Mucosa of rectum (tissue), 2 donors: Measurements from ENCODE around the gene TNS3.

ENCODE experiments used
- H3K27ac ChIP-seq, 2 donors: one replicate each; pipeline ENCODE4 v1.7.0; 2013; ENCODE audit warnings: inconsistent platforms in 2 of 2, low read depth in 2 of 2, low read length in 2 of 2
- H3K27me3 ChIP-seq, 2 donors: one replicate each; pipeline ENCODE4 v1.7.0; 2013; ENCODE audit warnings: low read length in 2 of 2; ENCODE audit not compliant: control insufficient read depth in 2 of 2, insufficient read depth in 2 of 2
- H3K36me3 ChIP-seq, 2 donors: one replicate each; pipeline ENCODE4 v1.7.0; 2013; ENCODE audit warnings: low read length in 2 of 2; ENCODE audit not compliant: control insufficient read depth in 2 of 2, insufficient read depth in 2 of 2
- H3K4me1 ChIP-seq, 2 donors: one replicate each; pipeline ENCODE4 v1.7.0; 2013; ENCODE audit warnings: low read length in 2 of 2, mild to moderate bottlenecking in 1 of 2; ENCODE audit not compliant: control insufficient read depth in 2 of 2, insufficient read depth in 2 of 2
- H3K4me3 ChIP-seq, 2 donors: one replicate each; pipeline ENCODE4 v1.7.0; 2013; ENCODE audit warnings: low read length in 2 of 2
- H3K9ac ChIP-seq, 2 donors: one replicate each; pipeline ENCODE4 v1.7.0; 2013; ENCODE audit warnings: low read length in 2 of 2, low read depth in 1 of 2, mild to moderate bottlenecking in 1 of 2
- H3K9me3 ChIP-seq, 2 donors: one replicate each; pipeline ENCODE4 v1.7.0; 2013; ENCODE audit warnings: low read length in 2 of 2; ENCODE audit not compliant: control insufficient read depth in 2 of 2
- donor health status: healthy.
- donor health status: Normal muscosa, but diverticular disease.

Gene TNS3

GRCh38 chr7:47515305-47515834, 66.5 kb downstream of the TNS3 start:
- no peaks in the 10 kb centered on the region for H3K9me3 ChIP-seq
- no peaks in the 10 kb centered on the region for H3K27me3 ChIP-seq
- peaks cover 0 to 2% of the 10 kb centered on the region in 2 donors for H3K36me3 ChIP-seq
- no peak overlapping the region for H3K9ac ChIP-seq
- H3K27ac ChIP-seq, result no peak overlapping the region
- peaks cover 9 to 26% of the 10 kb centered on the region in 2 donors for H3K4me1 ChIP-seq
- H3K4me3 ChIP-seq, result no peak overlapping the region

DNA sequence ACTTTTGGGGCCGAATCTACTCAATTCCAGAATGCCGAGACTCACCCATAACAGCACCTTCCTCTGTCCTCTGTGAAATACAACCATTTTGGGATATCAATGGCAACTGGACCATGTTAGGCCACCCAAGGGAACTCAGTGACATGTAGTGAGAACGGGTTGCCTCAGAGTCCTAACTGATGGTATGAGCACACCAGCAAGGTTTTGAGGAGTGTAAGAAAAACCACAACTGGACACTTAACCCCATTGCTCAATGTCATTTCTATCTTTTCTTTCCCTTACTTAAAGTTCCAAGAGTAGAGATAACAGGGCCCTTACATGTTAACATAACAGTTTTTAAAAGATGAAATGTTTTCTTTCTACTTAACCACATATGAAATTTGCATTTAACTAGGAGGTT, 67.1 kb downstream of the TNS3 start:
- no peak overlapping the region for H3K4me3 ChIP-seq
- H3K4me1 ChIP-seq, result peaks cover 4 to 21% of the 10 kb centered on the region in 2 donors
- H3K9me3 ChIP-seq, result no peaks in the 10 kb centered on the region
- peaks cover 0 to 2% of the 10 kb centered on the region in 2 donors for H3K36me3 ChIP-seq
- H3K9ac ChIP-seq, result no peak overlapping the region
- no peak overlapping the region for H3K27ac ChIP-seq
- H3K27me3 ChIP-seq, result no peaks in the 10 kb centered on the region

- H3K27me3 ChIP-seq, result no peaks in the 10 kb centered on the region
- no peak overlapping the region for H3K4me3 ChIP-seq
- peaks cover 4 to 21% of the 10 kb centered on the region in 2 donors for H3K4me1 ChIP-seq
- no peak overlapping the region for H3K9ac ChIP-seq
- peaks cover 0 to 2% of the 10 kb centered on the region in 2 donors for H3K36me3 ChIP-seq
- no peaks in the 10 kb centered on the region for H3K9me3 ChIP-seq
- H3K27ac ChIP-seq, result peak overlapping the region in 1 of 2 donors; percentile 2
These were observed 67.5 kb downstream of the TNS3 start for GRCh38 chr7:47514367-47514766.

GRCh38 chr7:47513741-47514241, 68.1 kb downstream of the TNS3 start:
- peaks cover under 1 to 2% of the 10 kb centered on the region in 2 donors for H3K36me3 ChIP-seq
- no peaks in the 10 kb centered on the region for H3K27me3 ChIP-seq
- peaks cover 4 to 21% of the 10 kb centered on the region in 2 donors for H3K4me1 ChIP-seq
- no peak overlapping the region for H3K4me3 ChIP-seq
- no peak overlapping the region for H3K9ac ChIP-seq
- H3K27ac ChIP-seq, result peak overlapping the region in 1 of 2 donors; percentile 2
- H3K9me3 ChIP-seq, result no peaks in the 10 kb centered on the region

DNA sequence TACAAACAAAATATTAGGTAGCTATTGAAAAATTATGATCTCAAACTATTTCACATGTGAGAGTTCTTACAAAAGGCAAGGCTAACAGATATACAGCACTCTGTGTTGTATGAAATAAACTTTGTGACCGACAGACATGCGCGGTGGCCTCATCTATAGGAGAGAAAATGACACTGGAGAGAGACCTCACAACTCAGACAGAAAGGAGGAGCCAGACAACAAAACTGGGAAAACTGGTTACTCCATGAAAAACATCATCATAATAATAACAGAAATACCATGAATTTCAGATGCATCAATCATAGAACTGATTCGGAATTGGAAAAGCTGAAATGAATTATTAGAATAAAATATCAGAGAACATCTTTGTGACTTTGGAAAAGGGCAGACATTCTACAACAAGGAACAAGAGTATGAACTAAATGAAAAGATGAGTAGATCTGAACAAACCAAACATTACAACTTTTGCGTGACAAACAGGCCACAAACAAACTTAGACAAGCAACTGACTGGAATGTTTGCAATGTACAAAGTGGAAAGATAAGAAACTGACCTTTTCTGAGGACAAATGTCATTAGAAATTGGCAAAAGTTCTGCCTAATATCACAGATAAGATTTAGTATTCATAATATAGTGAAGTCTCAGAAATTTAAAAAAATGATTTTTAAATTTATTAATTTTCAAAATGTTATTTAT, 69.3 kb downstream of the TNS3 start:
- H3K4me1 ChIP-seq, result peaks cover 4 to 21% of the 10 kb centered on the region in 2 donors
- H3K9me3 ChIP-seq, result no peaks in the 10 kb centered on the region
- no peak overlapping the region for H3K27ac ChIP-seq
- no peak overlapping the region for H3K9ac ChIP-seq
- H3K4me3 ChIP-seq, result no peak overlapping the region
- peaks cover 5% of the 10 kb centered on the region in 2 donors for H3K36me3 ChIP-seq
- H3K27me3 ChIP-seq, result no peaks in the 10 kb centered on the region

- Histone ChIP-seq H3K9ac (no peak overlapping the region), H3K4me1 (peaks cover 0 to 15% of the 10 kb centered on the region in 2 donors), H3K9me3 (no peaks in the 10 kb centered on the region), H3K27me3 (no peaks in the 10 kb centered on the region), H3K27ac (no peak overlapping the region), H3K36me3 (peaks cover 7% of the 10 kb centered on the region in 2 donors), H3K4me3 (no peak overlapping the region)
These were observed 70.1 kb downstream of the TNS3 start for GRCh38 chr7:47511699-47512370.

- Histone ChIP-seq H3K4me3 (no peak overlapping the region), H3K27ac (no peak overlapping the region), H3K27me3 (no peaks in the 10 kb centered on the region), H3K9me3 (no peaks in the 10 kb centered on the region), H3K9ac (no peak overlapping the region), H3K4me1 (peaks cover 0 to 10% of the 10 kb centered on the region in 2 donors), H3K36me3 (peaks cover 7 to 8% of the 10 kb centered on the region in 2 donors)
These were observed 71.1 kb downstream of the TNS3 start for GRCh38 chr7:47510786-47511185.

DNA sequence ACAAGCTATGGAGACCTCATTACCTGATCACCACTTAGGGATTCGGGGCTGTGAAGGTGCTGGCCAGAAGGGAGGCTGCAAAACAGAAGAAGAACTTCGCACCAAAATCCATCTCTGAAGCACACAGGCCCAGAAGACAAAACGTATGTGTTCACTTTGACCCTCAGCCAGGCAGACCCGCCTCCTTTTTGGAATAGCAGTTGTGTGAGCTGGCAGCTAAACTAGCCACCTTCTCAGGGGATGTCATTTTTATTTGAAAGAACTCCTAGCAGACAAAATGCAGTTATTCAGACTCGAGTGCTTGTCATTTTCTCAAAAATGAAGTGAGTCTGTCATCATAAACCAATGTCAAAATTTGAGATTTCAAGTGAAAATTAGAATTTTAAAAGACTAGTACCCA, 71.7 kb downstream of the TNS3 start:
- Histone ChIP-seq H3K4me3 (no peak overlapping the region), H3K9ac (no peak overlapping the region), H3K9me3 (no peaks in the 10 kb centered on the region), H3K36me3 (peaks cover 7 to 8% of the 10 kb centered on the region in 2 donors), H3K4me1 (peaks cover 0 to 10% of the 10 kb centered on the region in 2 donors), H3K27me3 (no peaks in the 10 kb centered on the region), H3K27ac (no peak overlapping the region)

DNA sequence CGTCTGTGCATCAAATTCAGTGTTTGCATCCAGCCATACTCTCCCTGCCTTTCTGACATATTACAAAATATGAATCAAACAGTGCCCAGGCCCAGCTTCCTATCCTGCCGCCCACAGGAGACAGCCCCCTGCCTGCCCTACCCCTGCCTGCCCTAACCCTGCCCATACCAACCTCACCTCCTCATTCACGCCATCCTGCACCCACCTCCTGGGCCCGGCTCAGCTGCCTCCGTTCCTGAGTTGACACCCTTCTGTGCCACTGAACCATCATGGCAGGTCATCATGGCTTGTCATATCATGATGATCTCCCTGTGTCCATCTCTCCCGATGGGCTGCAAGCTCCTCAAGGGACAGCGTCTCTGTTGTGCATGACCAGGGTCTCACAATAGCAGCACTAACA, 72.3 kb downstream of the TNS3 start:
- Histone ChIP-seq H3K4me1 (peaks cover 0 to 10% of the 10 kb centered on the region in 2 donors), H3K4me3 (no peak overlapping the region), H3K27ac (no peak overlapping the region), H3K9ac (no peak overlapping the region), H3K36me3 (peaks cover 7 to 8% of the 10 kb centered on the region in 2 donors), H3K27me3 (no peaks in the 10 kb centered on the region), H3K9me3 (no peaks in the 10 kb centered on the region)
